HG03039 (cell line): ENCODE data around the gene CTNNA1.
"Not testable (repeated sequence)": the region's sequence is repeated elsewhere in the genome, so short reads cannot be mapped to it uniquely, and the experiment has no call there.

ENCODE experiments used
- ATAC-seq: cut with Tn5 transposase; IDR thresholded peaks from one replicate; pipeline ENCODE4 v1.9.1; 2021; ENCODE audit warnings: mild to moderate bottlenecking, moderate library complexity; ENCODE audit not compliant: unreplicated experiment

Gene CTNNA1

DNA sequence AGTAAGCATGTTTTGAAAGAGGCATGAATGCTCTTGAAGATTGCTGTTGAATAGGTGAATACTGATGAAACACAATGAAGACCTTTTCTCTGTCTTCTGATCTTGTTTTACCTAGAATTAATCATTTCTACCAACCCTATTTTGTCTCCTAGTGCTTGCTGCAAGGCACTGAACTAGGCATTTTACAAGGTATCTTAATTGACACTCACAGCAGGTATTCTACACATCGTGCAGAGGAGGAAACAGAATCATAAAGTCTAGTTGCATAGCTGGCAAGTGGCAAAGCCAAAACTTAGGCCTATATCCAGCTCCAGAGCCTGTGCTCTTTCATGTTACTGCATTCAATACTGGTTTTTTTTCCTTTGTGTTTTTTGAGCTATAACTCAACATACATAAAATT is 50.7 kb downstream of the CTNNA1 start:
- ATAC-seq, result no peak

- no peak for ATAC-seq
Measured at GRCh38 chr5:138805096-138805495, 51.9 kb downstream of the CTNNA1 start.

- no peak for ATAC-seq
Measured at GRCh38 chr5:138807182-138807581, 54.0 kb downstream of the CTNNA1 start.

DNA sequence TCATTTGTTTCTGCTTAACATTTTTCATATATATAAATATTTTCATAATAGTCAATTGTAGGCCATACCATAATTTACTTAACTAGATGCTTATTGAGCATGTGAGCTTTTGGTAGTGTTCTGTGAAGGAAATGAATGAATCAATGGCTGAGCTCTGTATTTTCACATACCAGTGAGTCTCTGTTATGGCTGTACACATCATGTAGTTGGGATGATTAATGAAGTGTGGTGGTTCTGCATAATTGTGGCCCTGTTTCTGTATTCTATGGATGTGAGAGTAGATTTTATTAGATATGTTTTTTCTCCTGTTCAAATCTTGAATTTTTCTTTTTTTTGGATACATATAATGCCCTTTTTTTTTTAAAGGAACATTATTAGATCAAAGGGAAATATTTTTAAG is 56.2 kb downstream of the CTNNA1 start:
- ATAC-seq, result no peak

DNA sequence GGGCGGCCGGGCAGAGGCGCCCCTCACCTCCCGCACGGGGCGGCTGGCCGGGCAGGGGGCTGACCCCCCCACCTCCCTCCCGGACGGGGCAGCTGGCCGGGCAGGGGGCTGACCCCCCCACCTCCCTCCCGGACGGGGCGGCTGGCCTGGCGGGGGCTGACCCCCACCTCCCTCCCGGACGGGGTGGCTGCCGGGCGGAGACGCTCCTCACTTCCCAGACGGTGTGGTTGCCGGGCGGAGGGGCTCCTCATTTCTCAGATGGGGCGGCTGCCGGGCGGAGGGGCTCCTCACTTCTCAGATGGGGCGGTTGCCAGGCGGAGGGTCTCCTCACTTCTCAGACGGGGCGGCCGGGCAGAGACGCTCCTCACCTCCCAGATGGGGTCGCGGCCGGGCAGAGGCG is 57.6 kb downstream of the CTNNA1 start:
- ATAC-seq, result not testable (repeated sequence)

- no peak for ATAC-seq
Measured at GRCh38 chr5:138815529-138815928, 62.3 kb downstream of the CTNNA1 start.

- no peak for ATAC-seq
Measured at GRCh38 chr5:138817241-138817640, 64.0 kb downstream of the CTNNA1 start.

DNA sequence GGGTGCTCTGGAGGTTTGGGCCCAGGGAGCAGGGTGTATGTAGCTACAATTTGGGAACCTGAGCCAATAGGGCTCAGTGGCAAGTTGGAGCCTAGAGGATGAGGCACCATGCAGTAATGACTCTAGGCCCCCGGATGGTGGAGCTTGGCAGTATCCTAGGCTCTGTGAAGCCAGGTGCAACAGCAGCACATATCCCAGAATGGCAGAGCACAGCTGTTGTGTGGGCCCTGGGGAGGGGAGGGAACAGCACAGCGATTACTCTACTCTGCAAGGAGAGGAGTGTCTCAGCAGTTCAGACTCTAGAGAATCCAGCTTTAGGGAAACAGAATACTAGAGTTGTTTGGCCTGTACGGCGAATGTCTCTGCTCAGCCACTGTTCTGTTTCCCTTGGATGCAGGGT is 65.9 kb downstream of the CTNNA1 start:
- ATAC-seq, result no peak

GRCh38 chr5:138820695-138821094 is 67.5 kb downstream of the CTNNA1 start:
- ATAC-seq, result no peak

DNA sequence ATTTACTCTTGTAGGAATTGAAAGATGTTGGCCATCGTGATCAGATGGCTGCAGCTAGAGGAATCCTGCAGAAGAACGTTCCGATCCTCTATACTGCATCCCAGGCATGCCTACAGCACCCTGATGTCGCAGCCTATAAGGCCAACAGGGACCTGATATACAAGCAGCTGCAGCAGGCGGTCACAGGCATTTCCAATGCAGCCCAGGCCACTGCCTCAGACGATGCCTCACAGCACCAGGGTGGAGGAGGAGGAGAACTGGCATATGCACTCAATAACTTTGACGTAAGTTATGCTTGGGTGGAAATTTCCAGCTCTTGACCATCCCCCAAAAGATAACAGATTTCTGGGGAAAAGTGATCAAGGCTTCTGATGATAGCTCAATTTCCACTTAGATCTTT is 71.3 kb downstream of the CTNNA1 start:
- no peak for ATAC-seq

- ATAC-seq, result no peak
Measured at GRCh38 chr5:138824924-138825863, 72.0 kb downstream of the CTNNA1 start.

- ATAC-seq, result no peak
Measured at GRCh38 chr5:138828556-138828955, 75.3 kb downstream of the CTNNA1 start.

DNA sequence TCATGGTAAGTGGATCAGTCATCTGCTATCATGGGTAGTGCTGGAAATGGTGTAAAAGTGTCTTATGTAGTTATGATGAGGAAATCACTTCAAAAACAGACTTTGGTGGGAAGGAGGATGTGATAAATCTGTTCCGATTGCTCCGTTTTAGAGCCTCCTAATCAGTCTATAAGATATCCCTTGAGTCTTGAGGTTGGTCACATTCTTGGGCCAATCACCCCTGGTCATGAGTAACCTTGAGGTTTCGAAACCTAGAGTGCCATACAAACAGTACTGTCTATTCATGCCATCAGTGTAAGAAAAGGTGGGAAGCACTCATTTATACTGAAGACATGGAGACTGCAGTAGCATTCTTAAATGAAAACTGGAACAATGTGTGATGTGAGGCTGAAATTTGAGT is 76.1 kb downstream of the CTNNA1 start:
- ATAC-seq, result no peak

- ATAC-seq, result no peak
Measured at GRCh38 chr5:138831703-138832102, 78.5 kb downstream of the CTNNA1 start.

GRCh38 chr5:138832218-138832617 is 79.0 kb downstream of the CTNNA1 start:
- no peak for ATAC-seq

- ATAC-seq, result no peak
Measured at GRCh38 chr5:138833080-138833479, 79.9 kb downstream of the CTNNA1 start.

GRCh38 chr5:138833726-138834480 is 80.7 kb downstream of the CTNNA1 start:
- ATAC-seq, result no peak

GRCh38 chr5:138834853-138835252 is 81.6 kb downstream of the CTNNA1 start:
- ATAC-seq, result not testable (repeated sequence)

DNA sequence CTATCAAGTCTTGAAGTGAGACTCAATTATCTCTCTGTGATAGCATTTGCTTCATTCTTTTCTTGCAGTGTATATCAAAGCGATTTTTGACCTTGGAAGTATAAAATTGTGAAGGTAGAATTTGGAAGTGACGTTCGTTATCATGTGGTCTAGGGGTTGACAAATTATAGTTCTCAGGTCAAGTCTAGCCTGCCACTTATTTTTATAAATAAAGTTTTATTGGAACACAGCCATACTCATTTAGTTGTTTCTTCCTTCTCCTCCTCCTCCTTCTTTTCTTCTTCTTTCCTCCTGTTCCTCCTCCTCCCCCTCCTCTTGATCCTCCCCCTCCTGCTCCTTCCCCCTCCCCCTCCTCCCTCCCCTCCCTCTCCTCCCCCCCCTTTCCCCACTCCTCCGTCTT is 83.9 kb downstream of the CTNNA1 start:
- no peak for ATAC-seq

GRCh38 chr5:138840103-138840502 is 86.9 kb downstream of the CTNNA1 start:
- no peak for ATAC-seq

DNA sequence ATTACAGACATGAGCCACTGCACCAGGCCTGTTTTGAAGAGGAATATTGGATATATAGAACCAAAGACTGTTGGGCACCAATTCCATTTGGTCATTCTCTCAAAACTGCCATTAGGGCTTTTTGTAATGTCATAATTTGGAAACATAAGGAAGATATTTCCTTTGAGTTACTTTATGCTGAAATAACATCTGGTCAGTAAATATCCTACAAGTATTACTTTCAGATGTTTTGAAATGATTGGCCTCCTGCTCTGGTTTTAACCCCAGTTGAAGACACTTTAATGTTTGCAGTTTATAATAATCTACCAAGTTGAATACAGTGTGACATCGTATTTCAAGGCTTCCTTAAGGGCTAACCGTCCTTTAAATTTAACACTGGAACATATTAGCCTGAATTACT is 88.3 kb downstream of the CTNNA1 start:
- ATAC-seq, result no peak
